ENCODE measurements around the gene ACOT12.

The ACOT12 gene

DNA sequence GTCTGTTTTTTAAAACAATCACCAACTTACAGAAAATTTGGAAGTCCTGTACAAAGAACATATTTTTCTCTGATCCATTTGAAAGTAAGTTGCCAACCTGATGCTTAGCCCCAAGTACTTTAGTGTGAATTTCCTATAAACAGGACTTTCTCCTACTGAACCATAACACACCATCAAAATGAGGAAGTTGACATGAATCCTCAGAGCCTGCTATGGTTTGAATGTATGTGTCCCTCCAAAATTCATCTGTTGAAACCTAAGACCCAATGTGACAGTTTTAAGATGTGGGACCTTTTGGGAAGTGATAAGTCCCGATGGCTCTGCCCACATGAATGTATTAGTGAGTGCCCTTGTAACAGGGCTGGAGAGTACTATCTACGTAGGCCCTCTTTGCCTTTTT is 6.4 kb upstream of the ACOT12 start:
- Histone ChIP-seq H3K27ac (no peak overlapping the region), H3K4me3 (no peak overlapping the region)
- DNase-seq (ENCODE audit: low spot score) = no peak
- TF ChIP-seq, protein P1, sequence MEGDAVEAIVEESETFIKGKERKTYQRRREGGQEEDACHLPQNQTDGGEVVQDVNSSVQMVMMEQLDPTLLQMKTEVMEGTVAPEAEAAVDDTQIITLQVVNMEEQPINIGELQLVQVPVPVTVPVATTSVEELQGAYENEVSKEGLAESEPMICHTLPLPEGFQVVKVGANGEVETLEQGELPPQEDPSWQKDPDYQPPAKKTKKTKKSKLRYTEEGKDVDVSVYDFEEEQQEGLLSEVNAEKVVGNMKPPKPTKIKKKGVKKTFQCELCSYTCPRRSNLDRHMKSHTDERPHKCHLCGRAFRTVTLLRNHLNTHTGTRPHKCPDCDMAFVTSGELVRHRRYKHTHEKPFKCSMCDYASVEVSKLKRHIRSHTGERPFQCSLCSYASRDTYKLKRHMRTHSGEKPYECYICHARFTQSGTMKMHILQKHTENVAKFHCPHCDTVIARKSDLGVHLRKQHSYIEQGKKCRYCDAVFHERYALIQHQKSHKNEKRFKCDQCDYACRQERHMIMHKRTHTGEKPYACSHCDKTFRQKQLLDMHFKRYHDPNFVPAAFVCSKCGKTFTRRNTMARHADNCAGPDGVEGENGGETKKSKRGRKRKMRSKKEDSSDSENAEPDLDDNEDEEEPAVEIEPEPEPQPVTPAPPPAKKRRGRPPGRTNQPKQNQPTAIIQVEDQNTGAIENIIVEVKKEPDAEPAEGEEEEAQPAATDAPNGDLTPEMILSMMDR (IDR thresholded peaks at IDR 0.05) = no peak

DNA sequence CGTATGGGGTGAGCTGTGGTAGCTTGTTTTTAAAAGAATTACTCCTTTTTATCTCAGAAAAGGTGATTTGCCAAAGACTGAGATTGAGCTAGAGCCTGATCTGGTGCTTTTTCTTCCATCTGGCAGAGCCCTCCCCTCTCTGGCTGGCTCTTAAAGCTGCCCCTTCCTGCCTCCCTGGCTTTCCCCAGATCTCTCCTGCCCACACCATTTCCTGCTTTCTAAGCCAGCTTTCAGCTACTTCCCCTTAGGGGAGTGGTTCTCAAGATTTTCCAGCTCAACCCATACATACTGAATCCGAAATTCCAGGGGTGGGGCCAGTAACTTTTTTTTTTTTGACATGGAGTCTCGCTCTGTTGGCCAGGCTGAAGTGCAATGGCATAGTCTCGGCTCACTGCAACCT is 4.8 kb upstream of the ACOT12 start:
- TF ChIP-seq, protein P1 (IDR thresholded peaks at IDR 0.05) = no peak
- no peak for DNase-seq (ENCODE audit: low spot score)
- Histone ChIP-seq H3K4me3 (no peak overlapping the region), H3K27ac (no peak overlapping the region)

DNA sequence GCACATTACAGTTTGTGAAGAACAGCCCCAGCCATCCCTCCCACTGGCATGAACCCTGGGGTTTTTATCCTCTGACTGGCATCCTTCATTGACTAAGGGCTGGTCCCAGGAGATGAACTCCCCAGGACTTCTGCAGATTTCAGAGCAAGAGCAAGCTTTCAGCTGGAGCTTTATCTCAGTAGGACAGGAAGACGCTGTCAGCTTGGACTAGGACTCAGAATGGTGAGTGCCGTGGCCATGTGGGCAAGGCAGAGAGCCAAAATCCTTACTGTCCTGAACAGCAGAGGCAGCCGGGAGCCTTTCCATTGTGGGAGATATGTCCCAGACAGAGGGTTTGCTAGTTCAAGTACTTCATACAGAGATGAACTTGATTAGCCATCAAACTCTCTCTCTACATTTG is 3.2 kb upstream of the ACOT12 start:
- TF ChIP-seq, protein P1 (IDR thresholded peaks at IDR 0.05) = no peak
- Histone ChIP-seq H3K27ac (no peak overlapping the region), H3K4me3 (no peak overlapping the region)
- DNase-seq (ENCODE audit: low spot score) = no peak

DNA sequence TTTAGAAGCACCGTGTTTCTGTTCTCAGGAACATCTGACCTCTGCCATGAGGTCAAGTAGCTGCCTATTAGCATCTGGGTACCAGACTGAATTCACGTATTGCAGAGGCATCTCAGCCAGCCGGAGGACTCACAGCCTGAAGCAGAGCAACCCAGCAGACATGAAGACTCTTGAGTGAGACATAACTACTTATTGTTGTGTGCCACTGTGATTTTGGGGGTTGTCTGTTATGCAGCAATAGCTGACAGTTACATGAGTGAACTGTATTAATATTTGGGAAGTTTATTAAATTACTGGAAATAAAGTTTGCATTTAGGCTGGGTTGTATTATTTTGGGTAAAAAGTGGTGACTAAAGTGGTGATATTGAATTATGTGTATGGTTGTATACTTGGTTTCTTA is 1.3 kb upstream of the ACOT12 start:
- Histone ChIP-seq H3K27ac (no peak overlapping the region), H3K4me3 (no peak overlapping the region)
- DNase-seq (ENCODE audit: low spot score) = no peak
- TF ChIP-seq, protein P1 (IDR thresholded peaks at IDR 0.05) = no peak

DNA sequence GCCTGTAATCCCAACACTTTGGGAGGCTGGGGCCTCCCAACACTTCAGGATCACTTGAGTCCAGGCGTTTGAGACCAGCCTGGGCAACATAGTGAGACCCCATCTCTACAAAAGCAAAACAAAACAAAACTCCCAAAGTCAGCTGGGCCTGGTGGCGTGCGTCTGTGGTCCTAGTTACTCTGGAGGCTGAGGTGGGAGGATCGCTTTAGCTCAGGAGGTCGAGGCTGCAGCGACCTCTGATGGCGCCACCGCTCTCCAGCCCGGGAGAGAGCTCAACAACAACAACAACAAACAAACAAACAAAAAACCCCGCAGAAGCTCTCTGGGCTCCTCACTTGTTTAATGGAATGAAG is 528 bp downstream of the ACOT12 start:
- Histone ChIP-seq H3K27ac (no peak overlapping the region), H3K4me3 (peak overlapping the region; percentile 81)
- TF ChIP-seq, protein P1 (IDR thresholded peaks at IDR 0.05) = no peak
- DNase-seq (ENCODE audit: low spot score) = no peak

DNA sequence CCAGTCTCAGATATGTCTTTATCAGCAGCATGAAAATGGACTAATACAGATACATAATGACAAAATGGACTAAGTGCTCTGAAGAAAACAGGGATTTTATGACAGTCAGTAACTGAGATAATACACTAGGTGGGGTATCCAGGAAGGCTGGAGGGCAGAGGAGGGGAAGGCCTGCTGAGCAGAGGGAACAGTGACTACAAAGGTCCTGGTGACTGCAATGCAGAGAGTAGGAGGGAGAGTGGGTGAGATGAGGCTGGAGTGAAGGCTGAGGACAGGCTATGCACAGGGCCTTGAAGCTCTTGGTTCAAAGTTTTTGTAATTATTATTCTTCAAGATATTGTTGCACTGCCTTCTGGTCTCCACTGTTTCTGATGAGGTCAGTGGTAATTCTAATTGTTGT is 4.9 kb downstream of the ACOT12 start:
- DNase-seq (ENCODE audit: low spot score) = no peak
- TF ChIP-seq, protein P1 (IDR thresholded peaks at IDR 0.05) = no peak
- Histone ChIP-seq H3K27ac (no peak overlapping the region), H3K4me3 (no peak overlapping the region)

DNA sequence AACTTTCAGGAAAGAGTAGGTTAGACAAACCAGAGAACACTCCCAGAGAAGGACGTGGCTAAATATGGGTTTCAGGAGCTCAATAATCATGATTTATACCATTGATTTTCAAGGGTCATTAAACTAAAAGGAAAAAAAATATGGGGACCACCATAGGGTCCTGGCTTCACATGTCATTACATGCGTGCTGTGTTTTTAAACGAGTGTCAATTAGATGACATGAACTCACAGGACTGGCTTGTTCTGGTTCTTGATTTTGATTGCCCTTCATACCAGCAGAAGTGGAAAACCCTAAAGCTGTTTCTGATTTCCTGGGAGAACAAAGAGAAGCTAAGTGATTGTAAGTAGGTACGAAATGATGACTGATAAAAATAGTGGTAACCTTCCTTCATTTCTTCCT is 5.8 kb downstream of the ACOT12 start:
- no peak for DNase-seq (ENCODE audit: low spot score)
- H3K4me3 ChIP-seq = no peak overlapping the region
- TF ChIP-seq, protein P1 (IDR thresholded peaks at IDR 0.05) = no peak
- no peak overlapping the region for H3K27ac ChIP-seq
